VCaP (cell line): ENCODE results near the gene SGCA.

Experiments
- H3K27ac ChIP-seq: fragments of 450-650 bp; 2 replicates; pipeline ENCODE4 v1.5.1; 2017
- TF ChIP-seq, protein P1 (sequence below): fragments of 450-650 bp; conservative IDR thresholded peaks from 2 replicates; pipeline ENCODE4 v1.5.1; 2017; ENCODE audit warnings: mild to moderate bottlenecking, moderate library complexity

The SGCA gene

DNA sequence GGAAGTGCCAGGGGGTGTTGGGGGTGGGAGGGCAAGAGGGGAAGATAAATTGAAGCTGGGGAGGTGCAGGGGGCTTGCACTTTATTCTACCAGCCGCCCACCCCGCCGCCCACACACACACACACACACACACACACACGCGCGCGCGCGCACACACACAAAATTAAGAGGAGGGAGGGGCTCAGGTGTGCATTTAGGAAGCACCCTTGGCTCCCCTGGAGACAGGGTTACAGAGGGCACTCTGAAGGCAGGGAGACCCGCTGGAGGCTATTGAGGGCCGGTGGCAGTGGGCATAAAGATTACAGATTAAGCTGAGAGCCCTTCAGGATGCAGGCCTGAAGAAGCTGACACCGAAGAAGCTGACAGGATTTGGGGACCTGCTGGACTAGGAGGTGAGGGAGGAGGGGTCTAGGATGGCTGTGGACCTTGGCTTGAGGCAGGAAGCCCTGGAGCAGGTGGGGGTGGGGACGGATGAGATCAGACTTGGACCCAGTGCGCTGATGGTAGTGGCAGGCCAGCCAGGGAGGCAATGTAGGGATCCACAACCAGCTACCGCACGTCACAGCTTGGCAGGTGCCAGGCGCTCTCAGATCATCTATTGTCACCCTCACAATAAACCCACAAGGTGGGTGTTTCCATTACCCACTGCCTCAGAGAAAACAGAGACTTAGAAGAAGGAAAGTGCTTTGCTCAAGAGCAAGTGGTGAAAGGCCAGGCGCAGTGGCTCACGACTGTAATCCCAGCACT is 35.1 kb upstream of the SGCA start:
- TF ChIP-seq, protein P1, sequence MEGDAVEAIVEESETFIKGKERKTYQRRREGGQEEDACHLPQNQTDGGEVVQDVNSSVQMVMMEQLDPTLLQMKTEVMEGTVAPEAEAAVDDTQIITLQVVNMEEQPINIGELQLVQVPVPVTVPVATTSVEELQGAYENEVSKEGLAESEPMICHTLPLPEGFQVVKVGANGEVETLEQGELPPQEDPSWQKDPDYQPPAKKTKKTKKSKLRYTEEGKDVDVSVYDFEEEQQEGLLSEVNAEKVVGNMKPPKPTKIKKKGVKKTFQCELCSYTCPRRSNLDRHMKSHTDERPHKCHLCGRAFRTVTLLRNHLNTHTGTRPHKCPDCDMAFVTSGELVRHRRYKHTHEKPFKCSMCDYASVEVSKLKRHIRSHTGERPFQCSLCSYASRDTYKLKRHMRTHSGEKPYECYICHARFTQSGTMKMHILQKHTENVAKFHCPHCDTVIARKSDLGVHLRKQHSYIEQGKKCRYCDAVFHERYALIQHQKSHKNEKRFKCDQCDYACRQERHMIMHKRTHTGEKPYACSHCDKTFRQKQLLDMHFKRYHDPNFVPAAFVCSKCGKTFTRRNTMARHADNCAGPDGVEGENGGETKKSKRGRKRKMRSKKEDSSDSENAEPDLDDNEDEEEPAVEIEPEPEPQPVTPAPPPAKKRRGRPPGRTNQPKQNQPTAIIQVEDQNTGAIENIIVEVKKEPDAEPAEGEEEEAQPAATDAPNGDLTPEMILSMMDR, result no peak
- no peak overlapping the region for H3K27ac ChIP-seq

DNA sequence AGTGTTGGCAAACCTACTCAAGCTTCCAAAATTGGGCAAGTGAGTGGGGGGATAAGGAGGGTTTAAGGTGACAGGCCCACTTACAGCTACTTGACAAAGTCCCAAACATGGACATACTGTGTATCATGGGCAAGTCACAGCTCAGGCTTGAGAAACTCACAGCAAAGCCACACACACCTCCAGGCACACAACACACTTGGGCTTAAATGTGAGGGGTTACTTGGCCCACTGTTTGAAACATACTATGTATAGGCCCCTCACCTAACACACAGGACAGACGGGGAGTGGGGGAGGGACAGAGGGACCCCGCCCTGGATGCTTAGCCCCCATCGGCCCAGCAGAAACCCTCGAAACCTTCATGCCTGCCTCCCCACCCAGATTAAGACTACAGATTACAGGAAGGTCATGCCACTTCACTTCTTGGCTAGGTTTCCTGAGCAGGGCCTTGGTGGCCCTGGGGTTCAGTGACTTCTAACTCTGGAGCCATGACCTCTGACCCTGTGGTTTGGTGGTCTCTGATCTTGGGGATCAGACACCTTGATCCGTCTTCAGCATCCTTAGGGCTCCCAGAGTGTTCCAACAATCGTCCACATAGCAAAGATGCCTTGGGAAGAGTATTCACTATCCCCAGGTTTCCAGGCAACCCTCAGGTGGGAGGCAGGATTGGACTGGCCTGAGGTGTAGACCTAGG is 33.6 kb upstream of the SGCA start:
- TF ChIP-seq, protein P1, result no peak
- H3K27ac ChIP-seq, result no peak overlapping the region

DNA sequence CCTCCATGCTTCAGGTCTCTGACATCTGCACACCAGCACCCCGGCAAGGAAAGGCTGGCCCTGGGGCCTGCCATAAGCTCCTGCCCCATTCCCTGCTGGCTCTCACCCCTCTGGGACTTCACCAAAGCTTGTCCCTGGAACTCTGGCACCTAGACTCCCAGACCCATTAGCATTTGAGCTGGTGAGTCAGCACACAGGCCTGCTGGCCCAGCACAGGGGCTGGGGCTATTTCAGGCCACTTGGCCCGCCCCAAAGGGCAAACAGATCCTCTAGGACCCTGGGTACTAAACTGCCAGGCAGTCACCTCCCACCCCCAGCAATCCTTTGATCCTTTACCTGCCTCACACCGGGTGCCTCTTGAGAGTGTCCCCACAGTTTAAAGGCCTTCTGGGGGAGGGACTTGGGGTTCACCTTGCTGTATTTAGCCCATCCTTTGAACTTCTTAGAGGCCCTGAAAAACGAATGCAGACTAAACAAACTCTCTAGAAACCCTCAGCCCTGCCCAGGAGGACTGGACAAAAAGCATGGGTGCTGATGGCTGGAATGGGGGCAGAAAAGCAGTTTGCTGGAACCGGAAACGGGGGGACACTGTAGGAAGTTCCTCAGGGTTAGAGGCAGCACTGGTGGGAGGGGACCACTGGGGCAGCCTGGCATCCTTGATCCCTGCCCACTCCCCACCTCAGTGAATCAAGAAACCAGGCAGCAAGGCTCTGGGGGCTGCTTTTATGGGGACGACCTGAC is 32.6 kb upstream of the SGCA start:
- no peak overlapping the region for H3K27ac ChIP-seq
- TF ChIP-seq, protein P1, result no peak

DNA sequence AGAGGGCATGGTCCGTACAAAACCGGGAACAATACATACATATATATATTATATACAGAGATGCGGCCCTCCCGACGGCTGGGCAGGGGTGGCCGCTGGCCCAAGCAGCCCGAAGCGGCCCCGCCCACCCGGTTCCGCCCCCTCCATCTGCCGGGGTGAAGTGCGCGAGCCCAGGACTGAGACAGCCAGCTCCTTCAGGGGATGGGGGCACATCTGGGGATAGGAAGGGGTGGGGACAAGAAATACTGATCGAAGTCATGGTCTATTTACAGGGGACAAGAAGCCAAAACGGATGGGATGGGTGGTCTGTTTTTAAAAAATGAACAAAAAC is 32.1 kb upstream of the SGCA start:
- TF ChIP-seq, protein P1, result no peak
- no peak overlapping the region for H3K27ac ChIP-seq

DNA sequence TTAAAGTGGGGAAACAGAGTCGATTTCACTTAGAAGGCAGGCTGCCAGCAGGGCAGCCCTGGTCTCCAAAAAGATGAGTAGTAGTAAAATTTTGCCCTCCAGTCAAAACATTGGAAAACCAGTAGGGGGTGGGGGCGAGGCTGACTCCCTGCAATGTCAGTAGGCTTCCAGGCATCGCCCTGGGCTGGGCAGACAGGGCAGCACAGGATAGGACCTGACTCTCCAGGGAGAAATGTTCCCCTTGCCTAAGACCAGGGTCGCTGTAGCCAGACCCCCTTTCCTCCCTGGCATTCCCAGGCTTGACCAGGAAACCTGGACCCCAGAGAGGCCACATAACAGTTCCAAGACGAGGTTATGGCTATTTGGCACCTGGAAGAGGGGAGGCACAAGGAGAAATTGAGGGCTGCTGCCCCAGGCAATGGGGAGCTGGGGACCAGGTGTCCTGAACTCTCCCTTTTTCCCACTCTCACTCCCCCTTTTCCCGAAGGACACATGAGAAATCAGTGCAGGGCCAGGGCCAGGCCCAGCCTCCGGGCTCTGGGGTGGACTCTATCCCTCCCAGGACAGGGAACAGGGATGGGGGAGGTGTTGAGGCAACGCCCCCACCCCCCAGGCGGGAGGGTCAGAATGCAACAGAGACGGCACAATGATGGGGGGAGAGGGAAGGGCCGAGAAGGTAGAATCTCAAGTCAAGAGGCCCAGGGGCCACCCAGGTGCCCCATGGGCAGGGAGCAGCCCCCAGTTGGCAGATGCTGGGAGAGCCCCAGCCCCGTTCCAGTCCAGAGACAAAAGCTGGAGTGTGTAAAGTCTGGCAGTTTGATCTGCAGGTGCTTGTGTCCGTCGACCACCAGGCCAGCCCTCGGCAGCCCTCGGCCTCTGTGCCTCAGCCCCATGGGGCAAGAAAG is 31.3 kb upstream of the SGCA start:
- H3K27ac ChIP-seq, result no peak overlapping the region
- TF ChIP-seq, protein P1, result no peak

DNA sequence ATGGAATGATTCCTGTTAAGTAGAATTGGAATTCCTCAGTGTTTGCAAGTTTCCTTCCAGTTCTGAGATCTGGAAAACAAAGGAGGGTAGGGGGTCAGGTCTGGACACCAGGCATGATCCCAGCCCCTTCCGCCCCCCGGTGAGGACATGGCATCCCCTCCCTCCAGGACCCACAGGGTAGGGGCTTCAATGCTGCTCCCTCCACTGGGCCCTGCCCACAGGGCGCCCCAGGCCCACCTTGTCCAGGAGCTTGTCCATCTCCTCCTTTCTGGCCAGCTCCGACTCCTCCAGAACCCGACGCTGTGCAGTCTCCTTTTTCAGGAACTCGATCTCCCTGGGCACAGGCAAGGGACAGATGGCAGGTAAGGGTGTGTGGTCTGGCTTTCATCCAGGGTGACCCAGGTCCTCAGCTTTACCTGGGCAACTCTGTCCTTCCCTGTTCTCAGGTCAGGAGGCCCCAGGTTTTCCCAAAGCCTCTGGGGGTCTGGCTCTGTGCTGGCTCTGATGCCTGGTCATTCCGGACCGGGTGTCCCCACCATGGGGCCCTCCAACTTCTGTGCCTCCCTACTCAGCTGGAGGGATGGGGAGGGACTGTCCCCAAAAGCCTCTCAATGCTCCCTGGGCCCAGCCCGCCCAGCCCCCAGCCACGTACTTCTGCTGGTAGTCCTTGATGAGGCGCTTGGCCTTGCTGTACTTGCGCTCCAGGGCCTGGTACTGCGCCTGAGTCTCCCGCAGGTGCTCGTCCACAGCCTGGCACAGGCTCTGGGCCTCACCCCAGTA is 30.3 kb upstream of the SGCA start:
- TF ChIP-seq, protein P1, result no peak
- H3K27ac ChIP-seq, result no peak overlapping the region
